Measurements from ENCODE around the gene ZC2HC1B.

DNA sequence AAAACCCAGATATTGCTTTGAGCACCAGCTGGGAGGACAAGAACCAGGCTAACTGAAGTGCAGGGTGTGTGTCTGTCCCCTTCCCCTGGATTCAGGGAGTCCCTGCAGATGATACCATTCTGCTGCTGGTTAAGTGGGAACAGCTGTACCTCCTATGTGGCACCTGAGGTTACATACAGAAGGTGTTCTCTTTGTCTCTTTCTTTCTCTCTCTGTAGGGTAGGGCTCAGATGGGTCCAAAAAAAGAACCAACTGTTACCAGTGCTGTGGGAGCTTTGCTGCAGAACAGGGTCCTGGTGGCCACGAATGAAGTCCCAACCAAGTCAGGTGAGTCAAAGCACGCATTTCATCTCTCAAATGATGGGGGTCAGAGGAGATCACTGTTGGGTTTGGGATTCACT lies 38.6 kb downstream of the ZC2HC1B start:
- TF ChIP-seq MEIS1 (CRISPR knock-in tag; IDR thresholded peaks at IDR 0.05; ENCODE audit: borderline replicate concordance), result no peak
- TF ChIP-seq ZNF221 (tag by site-specific recombination; IDR thresholded peaks at IDR 0.05; ENCODE audit: borderline replicate concordance), result no peak
- TF ChIP-seq MYNN (tag by site-specific recombination; IDR thresholded peaks at IDR 0.05; ENCODE audit: borderline replicate concordance), result no peak
- TF ChIP-seq, protein P1, sequence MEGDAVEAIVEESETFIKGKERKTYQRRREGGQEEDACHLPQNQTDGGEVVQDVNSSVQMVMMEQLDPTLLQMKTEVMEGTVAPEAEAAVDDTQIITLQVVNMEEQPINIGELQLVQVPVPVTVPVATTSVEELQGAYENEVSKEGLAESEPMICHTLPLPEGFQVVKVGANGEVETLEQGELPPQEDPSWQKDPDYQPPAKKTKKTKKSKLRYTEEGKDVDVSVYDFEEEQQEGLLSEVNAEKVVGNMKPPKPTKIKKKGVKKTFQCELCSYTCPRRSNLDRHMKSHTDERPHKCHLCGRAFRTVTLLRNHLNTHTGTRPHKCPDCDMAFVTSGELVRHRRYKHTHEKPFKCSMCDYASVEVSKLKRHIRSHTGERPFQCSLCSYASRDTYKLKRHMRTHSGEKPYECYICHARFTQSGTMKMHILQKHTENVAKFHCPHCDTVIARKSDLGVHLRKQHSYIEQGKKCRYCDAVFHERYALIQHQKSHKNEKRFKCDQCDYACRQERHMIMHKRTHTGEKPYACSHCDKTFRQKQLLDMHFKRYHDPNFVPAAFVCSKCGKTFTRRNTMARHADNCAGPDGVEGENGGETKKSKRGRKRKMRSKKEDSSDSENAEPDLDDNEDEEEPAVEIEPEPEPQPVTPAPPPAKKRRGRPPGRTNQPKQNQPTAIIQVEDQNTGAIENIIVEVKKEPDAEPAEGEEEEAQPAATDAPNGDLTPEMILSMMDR (tag by site-specific recombination; IDR thresholded peaks at IDR 0.05), result no peak
- no peak for TF ChIP-seq SALL2 (tag by site-specific recombination; IDR thresholded peaks at IDR 0.05; ENCODE audit: borderline replicate concordance)
- no peak for TF ChIP-seq ZFP37 (tag by site-specific recombination; IDR thresholded peaks at IDR 0.05)
- TF ChIP-seq RBAK (tag by site-specific recombination; IDR thresholded peaks at IDR 0.05), result no peak
- TF ChIP-seq ZNF274 (IDR thresholded peaks at IDR 0.05; ENCODE audit: low read length), result no peak
- no peak for TF ChIP-seq ZNF274 (tag by site-specific recombination; IDR thresholded peaks at IDR 0.05; ENCODE audit: borderline replicate concordance)
- TF ChIP-seq ZNF776 (tag by site-specific recombination; IDR thresholded peaks at IDR 0.05; ENCODE audit: borderline replicate concordance), result no peak
- TF ChIP-seq ZNF24 (tag by site-specific recombination; IDR thresholded peaks at IDR 0.05), result no peak
- TF ChIP-seq ZBTB7A (tag by site-specific recombination; IDR thresholded peaks at IDR 0.05; ENCODE audit: low read depth), result no peak
- TF ChIP-seq, protein P2, sequence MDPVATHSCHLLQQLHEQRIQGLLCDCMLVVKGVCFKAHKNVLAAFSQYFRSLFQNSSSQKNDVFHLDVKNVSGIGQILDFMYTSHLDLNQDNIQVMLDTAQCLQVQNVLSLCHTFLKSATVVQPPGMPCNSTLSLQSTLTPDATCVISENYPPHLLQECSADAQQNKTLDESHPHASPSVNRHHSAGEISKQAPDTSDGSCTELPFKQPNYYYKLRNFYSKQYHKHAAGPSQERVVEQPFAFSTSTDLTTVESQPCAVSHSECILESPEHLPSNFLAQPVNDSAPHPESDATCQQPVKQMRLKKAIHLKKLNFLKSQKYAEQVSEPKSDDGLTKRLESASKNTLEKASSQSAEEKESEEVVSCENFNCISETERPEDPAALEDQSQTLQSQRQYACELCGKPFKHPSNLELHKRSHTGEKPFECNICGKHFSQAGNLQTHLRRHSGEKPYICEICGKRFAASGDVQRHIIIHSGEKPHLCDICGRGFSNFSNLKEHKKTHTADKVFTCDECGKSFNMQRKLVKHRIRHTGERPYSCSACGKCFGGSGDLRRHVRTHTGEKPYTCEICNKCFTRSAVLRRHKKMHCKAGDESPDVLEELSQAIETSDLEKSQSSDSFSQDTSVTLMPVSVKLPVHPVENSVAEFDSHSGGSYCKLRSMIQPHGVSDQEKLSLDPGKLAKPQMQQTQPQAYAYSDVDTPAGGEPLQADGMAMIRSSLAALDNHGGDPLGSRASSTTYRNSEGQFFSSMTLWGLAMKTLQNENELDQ (tag by site-specific recombination; IDR thresholded peaks at IDR 0.05; ENCODE audit: low read depth), result no peak

Measured in HEK293 (cell line).